Activated T-helper 1 cell treated with anti-CD3 and anti-CD28 coated beads, Interleukin-12 subunit alpha, Interleukin-12 subunit beta, Interleukin-2, Interleukin-4 antibody, amounts not matched to agents 30 ng/mL and 10 ng/mL and 1 ng/mL, durations not matched to agents 14 hours and 24 hours and 36 hours (primary cell): ENCODE measurements around the gene RPH3AL. TPM values are rescaled to one million over a fixed set of nuclear protein-coding genes. Genes with fewer than 3 reads are reported as not detected.

Source experiments
- DNase-seq: peaks from one replicate; pipeline ENCODE4 v3.0.0; 2021; ENCODE audit warnings: low spot score
- H3K27ac Mint-ChIP-seq: one replicate; pipeline ENCODE4 v1.8.0; 2021; ENCODE audit warnings: mild to moderate bottlenecking, mixed read lengths
- H3K27me3 Mint-ChIP-seq: one replicate; pipeline ENCODE4 v1.8.0; 2022; ENCODE audit warnings: mild to moderate bottlenecking, moderate library complexity, mixed read lengths; ENCODE audit not compliant: insufficient read depth
- H3K36me3 Mint-ChIP-seq: one replicate; pipeline ENCODE4 v1.8.0; 2021; ENCODE audit warnings: low read depth, mixed read lengths
- H3K4me1 Mint-ChIP-seq: one replicate; pipeline ENCODE4 v1.8.0; 2021; ENCODE audit warnings: low read depth, mixed read lengths
- H3K4me3 Mint-ChIP-seq: one replicate; pipeline ENCODE4 v1.8.0; 2021; ENCODE audit warnings: mild to moderate bottlenecking, moderate library complexity, mixed read lengths
- H3K9me3 Mint-ChIP-seq: one replicate; pipeline ENCODE4 v1.8.0; 2021; ENCODE audit warnings: mixed read lengths
- intact Hi-C: fragments of 100-400 bp; cut with micrococcal nuclease; formaldehyde crosslinking; loops from one replicate; pipeline ENCODE4 v1.15.1; 2024
- total RNA-seq: library from RNA; stranded (reverse); gene quantifications from 2 replicates; pipeline ENCODE4 v1.2.3, GENCODE V29; 2022

RPH3AL gene
- total RNA-seq, 1 donor from 2014 or later = 2.3 TPM

DNA sequence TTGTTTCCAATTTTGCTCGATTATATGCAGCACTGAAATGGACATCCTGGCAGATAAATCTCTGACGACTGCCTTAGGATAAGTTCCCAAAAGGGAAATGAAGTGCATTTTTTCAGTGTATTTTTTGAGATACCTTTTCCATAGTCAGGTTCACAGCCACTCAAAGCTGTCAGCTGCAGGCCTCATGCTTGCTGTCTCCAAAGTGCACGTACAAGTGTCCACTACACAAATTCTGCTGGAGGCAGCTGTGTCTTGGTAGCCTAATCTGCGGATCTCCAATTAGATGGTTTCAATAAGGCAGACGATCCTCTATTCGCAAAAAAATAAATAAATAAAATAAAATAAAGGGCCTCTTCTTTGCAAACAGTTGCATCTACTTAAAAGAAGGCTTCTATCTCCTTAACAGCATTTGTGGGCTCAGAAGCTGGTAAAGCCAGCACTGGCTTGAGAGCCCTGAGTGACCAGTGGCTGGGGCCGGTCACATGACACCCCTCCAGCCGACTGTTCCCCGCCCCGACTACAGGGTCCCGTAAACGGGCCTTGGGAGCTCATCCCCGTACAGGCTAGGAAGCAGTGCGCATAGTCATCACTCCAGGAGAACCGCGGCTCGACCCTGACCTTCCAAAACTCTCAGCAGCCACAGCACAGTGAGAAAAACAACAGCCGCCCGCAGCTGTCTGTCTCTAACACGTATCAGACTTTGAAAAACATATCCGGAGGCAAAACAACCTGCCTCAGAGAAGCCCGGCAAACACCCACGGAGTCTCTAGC is 18.8 kb downstream of the RPH3AL start:
- no peak overlapping the region for H3K27ac Mint-ChIP-seq
- H3K36me3 Mint-ChIP-seq = no peaks in the 10 kb centered on the region
- DNase-seq = no peak
- no peak overlapping the region for H3K4me3 Mint-ChIP-seq
- peaks cover 6% of the 10 kb centered on the region for H3K4me1 Mint-ChIP-seq
- H3K27me3 Mint-ChIP-seq = peaks cover 18% of the 10 kb centered on the region
- no peaks in the 10 kb centered on the region for H3K9me3 Mint-ChIP-seq
- intact Hi-C loops = no loop called here

DNA sequence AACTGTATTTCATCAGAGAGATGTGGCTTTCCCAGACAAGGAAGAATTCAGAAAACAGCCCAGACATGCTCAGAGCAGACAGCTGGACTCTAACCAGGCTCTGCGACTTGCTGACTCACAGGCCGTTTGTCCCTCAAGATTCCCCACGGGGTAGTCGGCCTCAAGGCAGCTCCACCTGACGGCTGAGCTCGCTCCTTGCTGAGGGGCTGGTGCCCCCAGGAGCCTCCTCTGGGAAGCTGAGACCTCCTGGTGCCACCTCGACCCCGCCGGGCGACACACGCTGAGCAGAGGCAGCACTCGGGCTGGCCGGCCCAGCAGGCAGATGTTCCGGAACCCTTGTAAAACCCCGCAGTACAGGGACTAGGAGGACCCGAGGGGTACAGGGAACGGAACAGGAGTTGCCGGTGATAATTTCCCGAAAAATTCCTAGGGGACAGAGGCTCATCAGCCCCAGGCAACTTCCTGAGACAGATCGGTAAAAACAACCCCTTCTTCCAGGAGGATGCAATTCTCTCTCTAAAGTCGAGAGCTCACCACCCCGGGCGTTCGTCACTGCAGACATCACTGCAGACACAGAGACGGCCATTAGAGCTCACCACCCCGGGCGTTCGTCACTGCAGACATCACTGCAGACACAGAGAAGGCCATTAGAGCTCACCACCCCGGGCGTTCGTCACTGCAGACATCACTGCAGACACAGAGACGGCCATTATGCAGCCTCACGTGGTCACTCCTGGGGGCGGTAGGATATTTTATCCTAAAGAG is 19.9 kb downstream of the RPH3AL start:
- no peak overlapping the region for H3K4me3 Mint-ChIP-seq
- peaks cover 18% of the 10 kb centered on the region for H3K27me3 Mint-ChIP-seq
- no peaks in the 10 kb centered on the region for H3K36me3 Mint-ChIP-seq
- no peak overlapping the region for H3K27ac Mint-ChIP-seq
- intact Hi-C loops = no loop called here
- DNase-seq = no peak
- peaks cover 6% of the 10 kb centered on the region for H3K4me1 Mint-ChIP-seq
- no peaks in the 10 kb centered on the region for H3K9me3 Mint-ChIP-seq

DNA sequence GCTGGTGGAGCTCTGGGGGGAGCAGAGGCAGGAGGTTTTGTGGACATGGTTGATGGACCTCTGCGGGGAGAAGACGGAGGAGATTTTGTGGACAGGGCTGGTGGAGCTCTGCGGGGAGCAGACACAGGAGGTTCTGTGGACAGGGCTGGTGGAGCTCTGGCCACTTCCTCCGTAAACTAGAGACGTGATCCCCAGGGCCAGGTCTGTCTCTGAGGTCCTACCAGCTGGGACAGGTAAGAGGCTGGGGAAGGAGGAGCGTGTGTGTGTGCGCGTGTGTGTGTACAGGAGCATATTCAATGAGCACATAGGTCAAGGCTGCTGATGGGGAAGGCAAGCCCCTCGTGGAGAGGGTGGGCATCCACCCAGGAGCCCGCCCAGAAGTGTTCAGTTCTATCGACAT is 20.6 kb downstream of the RPH3AL start:
- H3K4me3 Mint-ChIP-seq = no peak overlapping the region
- peaks cover 18% of the 10 kb centered on the region for H3K27me3 Mint-ChIP-seq
- no peaks in the 10 kb centered on the region for H3K9me3 Mint-ChIP-seq
- H3K4me1 Mint-ChIP-seq = peaks cover 6% of the 10 kb centered on the region
- DNase-seq = no peak
- no peaks in the 10 kb centered on the region for H3K36me3 Mint-ChIP-seq
- no peak overlapping the region for H3K27ac Mint-ChIP-seq
- intact Hi-C loops = no loop called here

DNA sequence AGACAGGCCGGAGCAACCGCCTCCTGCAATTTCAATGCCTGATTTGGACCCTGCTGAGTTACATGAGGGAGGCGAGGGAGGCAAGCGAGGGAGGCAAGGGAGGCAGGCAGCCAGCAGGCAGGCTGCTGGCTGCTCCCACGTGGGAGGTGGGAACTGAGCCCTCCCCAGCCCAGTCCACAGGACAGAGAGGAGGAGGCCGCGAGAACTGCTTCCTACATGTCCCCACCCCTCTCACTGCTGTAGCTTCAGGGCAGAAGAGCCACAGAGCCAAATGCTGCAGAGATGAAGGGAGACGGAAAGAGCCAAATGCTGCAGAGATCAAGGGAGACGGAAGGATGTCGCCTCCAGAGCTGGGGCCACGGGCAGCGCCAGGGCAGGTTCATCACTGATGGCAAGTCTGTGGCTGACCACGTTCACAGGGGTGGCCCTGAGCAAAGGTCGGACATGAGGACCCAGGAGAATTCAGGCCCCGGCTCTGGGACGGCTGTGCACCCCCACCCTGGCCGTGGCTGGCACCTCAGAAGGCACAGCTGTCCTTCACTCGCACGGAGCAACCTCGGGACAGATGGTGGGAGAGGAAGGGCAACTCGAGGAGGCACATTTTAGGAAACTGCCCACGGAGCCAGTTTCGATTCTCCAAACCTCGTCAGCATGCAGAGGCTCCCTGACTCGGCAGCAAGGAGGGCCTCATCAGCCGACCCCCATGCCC is 21.5 kb downstream of the RPH3AL start:
- DNase-seq = no peak
- Mint-ChIP-seq H3K9me3 (no peaks in the 10 kb centered on the region), H3K4me3 (no peak overlapping the region), H3K27ac (no peak overlapping the region), H3K4me1 (peaks cover 6% of the 10 kb centered on the region), H3K27me3 (peaks cover 16% of the 10 kb centered on the region), H3K36me3 (no peaks in the 10 kb centered on the region)
- intact Hi-C loops = no loop called here

DNA sequence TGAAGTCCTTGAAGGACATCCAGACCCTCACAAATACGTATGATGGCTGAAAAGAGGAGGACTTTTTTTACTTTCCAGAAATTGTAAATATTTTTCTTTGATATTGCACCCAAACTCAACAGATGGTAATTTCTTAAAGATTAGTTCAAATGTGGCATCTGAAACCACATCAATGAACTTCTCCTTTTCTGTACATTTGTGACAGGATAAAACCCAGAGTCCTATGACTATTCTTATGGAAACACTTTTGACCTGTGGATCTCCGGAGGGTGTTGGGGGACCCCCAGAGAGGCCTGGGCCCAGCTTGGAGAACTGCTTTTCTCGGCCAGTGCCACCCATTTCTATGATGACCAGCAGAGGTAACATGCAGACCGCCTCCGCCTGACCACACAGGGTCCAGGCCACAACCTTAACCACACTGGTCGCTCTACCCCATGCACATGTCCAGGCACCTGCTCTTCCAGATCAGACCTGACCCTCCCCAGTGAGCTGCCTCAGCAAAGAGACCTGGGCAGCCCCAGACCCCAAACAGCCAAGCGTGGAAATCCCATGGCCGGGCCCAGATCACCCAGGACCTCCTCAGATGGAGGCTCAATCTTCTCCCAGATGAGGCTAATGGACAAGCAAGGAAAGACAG is 22.7 kb downstream of the RPH3AL start:
- no peak for DNase-seq
- intact Hi-C loops = no loop called here

DNA sequence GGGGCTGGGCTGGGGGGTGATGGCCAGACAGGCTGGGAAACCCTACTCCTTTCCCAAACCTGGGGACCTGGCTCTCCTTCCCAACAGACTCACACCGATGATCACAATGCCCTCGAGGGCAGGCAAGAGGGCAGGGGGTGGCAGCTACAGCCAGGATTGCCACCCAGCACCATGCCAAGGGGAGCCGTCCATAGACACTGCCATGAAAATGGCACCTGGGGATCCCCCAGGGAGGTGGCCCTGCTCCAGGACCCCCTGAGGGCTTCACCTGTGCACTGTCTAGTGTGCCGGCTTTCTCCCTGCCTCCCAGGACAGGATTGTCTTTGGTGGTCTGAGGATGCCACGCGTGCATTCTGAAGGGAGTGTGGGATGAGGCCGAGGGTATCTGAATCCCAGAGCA is 24.6 kb downstream of the RPH3AL start:
- no peak overlapping the region for H3K27ac Mint-ChIP-seq
- intact Hi-C loops = no loop called here
- H3K4me1 Mint-ChIP-seq = peaks cover 6% of the 10 kb centered on the region
- H3K36me3 Mint-ChIP-seq = no peaks in the 10 kb centered on the region
- no peaks in the 10 kb centered on the region for H3K9me3 Mint-ChIP-seq
- no peak for DNase-seq
- no peak overlapping the region for H3K4me3 Mint-ChIP-seq
- peaks cover 5% of the 10 kb centered on the region for H3K27me3 Mint-ChIP-seq

More for the DNA sequence above, 22.7 kb downstream of the RPH3AL start:
- no peak overlapping the region for H3K27ac Mint-ChIP-seq
- H3K9me3 Mint-ChIP-seq = no peaks in the 10 kb centered on the region
- H3K36me3 Mint-ChIP-seq = no peaks in the 10 kb centered on the region
- no peak overlapping the region for H3K4me3 Mint-ChIP-seq
- peaks cover 6% of the 10 kb centered on the region for H3K4me1 Mint-ChIP-seq
- peaks cover 13% of the 10 kb centered on the region for H3K27me3 Mint-ChIP-seq

DNA sequence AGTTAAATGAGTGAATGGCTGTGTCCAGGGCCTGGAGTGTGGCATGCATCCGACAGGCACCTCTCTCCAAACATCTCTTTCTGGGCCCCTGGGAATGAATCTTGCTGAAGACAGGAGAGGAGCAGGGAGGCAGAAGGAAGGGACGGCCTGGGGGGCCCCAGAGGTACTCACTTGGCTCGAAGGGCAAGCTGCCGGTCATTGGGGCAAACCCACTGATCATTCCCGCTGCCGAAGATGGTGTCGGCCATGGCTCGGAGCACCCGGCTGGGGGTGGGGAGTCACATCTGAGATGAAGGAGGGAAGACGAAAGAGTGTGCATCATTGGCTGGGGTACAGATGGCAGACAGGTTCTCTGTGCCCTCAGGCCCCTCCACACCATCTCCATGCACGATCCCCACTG is 25.3 kb downstream of the RPH3AL start:
- Mint-ChIP-seq H3K9me3 (no peaks in the 10 kb centered on the region), H3K27me3 (peaks cover 5% of the 10 kb centered on the region), H3K36me3 (no peaks in the 10 kb centered on the region), H3K4me3 (no peak overlapping the region), H3K27ac (no peak overlapping the region), H3K4me1 (peaks cover 6% of the 10 kb centered on the region)
- no peak for DNase-seq
- intact Hi-C loops = no loop called here

DNA sequence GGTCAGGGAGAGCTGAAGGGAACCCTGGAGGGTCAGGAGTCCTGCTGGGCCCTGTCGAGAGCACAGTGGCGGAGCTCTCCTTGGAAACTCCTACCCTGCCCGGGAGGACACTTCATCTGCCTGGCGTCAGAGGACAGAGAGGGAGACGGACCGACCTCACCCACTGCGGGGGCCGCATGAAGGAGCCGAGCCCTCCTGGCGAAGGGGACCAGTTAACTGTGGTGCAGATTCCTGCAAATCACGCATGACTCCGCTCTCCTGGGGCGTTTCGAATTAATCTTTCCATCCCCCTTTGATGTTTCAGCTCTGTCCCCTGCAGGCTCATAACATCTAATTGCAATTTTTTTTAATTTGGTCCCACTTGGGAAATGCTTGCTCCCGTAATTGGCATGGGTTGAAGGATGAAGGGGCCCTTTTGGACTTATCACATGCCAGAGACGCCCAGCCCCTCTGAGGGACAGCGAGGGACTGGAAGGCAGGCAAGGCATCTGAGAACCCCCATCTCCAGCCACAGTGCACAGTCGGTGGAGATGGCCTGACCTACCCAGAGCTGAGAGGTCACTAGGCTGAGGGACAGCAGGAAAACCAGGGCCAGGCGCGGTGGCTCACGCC is 26.5 kb downstream of the RPH3AL start:
- Mint-ChIP-seq H3K4me1 (peaks cover 3% of the 10 kb centered on the region), H3K27me3 (peaks cover 3% of the 10 kb centered on the region), H3K36me3 (no peaks in the 10 kb centered on the region), H3K9me3 (no peaks in the 10 kb centered on the region), H3K4me3 (no peak overlapping the region), H3K27ac (no peak overlapping the region)
- DNase-seq = no peak
- intact Hi-C loops = no loop called here

DNA sequence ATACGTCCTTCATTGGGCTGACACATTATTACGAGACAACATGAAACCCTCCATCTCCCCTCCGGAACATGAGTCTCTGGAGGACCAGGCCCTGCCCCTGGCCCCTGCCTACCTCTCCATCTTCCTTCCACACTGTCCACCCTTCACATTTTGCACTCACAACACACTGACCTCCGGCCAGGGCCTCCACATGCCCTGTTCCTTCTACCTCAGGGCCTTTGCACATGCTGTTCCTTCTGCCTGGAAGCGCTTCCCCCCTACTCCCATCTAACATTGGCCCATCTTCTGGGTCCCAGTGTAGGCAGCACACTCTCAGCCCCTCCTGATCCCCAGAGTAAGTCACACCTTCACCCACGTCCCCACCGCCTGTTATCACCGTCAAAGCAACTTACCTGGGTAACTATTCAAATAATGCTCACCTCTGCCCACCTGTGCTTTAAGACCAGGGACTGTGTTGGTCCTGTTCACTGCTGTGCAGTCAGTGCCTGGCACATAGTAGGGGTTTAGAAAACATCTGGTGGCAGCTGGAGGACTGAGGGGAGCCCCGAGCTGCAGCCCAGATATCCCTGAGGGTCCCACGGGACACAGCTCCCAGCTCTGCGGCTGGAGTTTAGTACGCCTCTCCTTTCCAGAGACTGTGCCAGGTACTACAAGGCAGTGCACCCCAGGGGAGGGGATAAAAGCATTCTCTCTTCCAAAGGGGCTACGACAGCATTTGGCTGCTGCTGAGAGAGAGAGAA is 27.2 kb downstream of the RPH3AL start:
- H3K9me3 Mint-ChIP-seq = no peaks in the 10 kb centered on the region
- peaks cover 2% of the 10 kb centered on the region for H3K27me3 Mint-ChIP-seq
- H3K36me3 Mint-ChIP-seq = no peaks in the 10 kb centered on the region
- H3K4me1 Mint-ChIP-seq = no peaks in the 10 kb centered on the region
- H3K27ac Mint-ChIP-seq = no peak overlapping the region
- H3K4me3 Mint-ChIP-seq = no peak overlapping the region
- intact Hi-C loops = no loop called here
- DNase-seq = no peak

DNA sequence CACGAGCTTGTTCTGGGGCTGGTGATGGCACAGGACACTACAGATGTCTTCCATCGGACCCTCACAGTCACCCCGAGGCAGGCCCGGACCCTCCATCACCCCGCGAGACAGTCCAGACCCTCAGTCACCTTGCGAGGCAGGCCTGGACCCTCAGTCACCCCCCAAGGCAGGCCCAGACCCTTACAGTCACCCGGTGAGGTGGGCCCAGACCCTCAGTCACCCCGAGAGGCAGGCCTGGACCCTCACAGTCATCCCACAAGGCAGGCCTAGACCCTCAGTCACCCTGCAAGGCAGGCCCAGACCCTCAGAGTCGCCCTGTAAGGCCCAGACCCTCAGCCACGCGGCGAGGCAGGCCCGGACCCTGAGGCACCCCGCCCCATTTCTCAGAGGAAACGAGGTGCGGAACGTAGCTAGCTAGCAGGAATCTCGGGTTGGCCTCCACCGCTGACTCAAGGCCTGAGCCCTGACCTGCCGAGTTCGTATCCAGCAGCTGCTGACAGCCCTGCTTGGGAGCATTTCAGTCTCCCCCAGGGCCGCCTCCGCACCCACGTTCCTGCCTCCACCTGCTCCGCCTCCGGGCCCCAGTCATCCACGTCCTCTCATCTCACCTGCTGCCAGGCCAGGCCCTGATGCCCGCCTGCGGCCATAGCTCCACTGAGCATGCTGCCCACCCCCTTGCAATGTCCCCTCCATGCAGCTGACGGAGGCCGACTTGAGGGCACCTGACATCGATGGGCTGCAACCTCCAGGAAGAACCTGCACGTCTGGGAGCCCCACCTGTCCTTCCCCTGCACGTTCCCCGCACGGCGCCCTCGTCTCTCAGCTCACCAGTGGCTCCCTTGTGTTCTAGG is 28.7 kb downstream of the RPH3AL start:
- Mint-ChIP-seq H3K36me3 (no peaks in the 10 kb centered on the region), H3K4me1 (no peaks in the 10 kb centered on the region), H3K27me3 (no peaks in the 10 kb centered on the region), H3K4me3 (no peak overlapping the region), H3K27ac (no peak overlapping the region), H3K9me3 (no peaks in the 10 kb centered on the region)
- DNase-seq = no peak
- intact Hi-C loops = no loop called here

DNA sequence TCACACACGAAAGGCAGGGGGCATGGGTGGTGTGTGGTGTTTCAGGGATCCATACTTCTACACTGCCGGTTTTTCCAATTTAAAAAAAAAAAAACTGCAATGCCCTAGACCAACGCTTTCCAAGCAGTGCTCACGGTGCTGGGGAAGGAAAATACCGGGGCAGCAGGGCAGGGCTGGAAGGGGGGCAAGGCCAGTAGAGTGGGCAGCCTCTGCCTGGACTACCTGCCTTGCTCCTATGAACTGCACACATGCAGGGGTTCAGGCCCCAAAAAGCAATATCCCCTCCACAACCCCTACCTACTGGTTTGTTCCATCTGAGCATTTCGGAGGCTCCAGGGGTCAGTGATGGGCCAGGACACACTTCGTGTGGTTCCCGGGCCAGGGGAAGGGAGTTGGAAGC is 29.4 kb downstream of the RPH3AL start:
- Mint-ChIP-seq H3K27ac (no peak overlapping the region), H3K36me3 (no peaks in the 10 kb centered on the region), H3K9me3 (peaks cover 5% of the 10 kb centered on the region), H3K4me1 (no peaks in the 10 kb centered on the region), H3K27me3 (no peaks in the 10 kb centered on the region), H3K4me3 (no peak overlapping the region)
- intact Hi-C loops = no loop called here
- no peak for DNase-seq
